KOPT-K1 (cell line): ENCODE results near the gene BHMT.
"Not testable (repeated sequence)": the region's sequence is repeated elsewhere in the genome, so short reads cannot be mapped to it uniquely, and the experiment has no call there.

ENCODE experiments used
- H3K27ac ChIP-seq: fragments of 200-600 bp; sonication (generic); 2 replicates; pipeline ENCODE4 v1.5.1; 2016; ENCODE audit warnings: antibody characterized with exemption, mild to moderate bottlenecking, low read depth, low read length; ENCODE audit not compliant: poor library complexity, severe bottlenecking
- H3K36me3 ChIP-seq: fragments of 200-600 bp; sonication (generic); 2 replicates; pipeline ENCODE4 v1.5.1; 2017; ENCODE audit warnings: antibody characterized with exemption, mild to moderate bottlenecking, low read length, moderate library complexity; ENCODE audit not compliant: insufficient read depth
- H3K9me3 ChIP-seq: fragments of 200-600 bp; sonication (generic); 2 replicates; pipeline ENCODE4 v1.5.1; 2017; ENCODE audit warnings: antibody characterized with exemption, low read length, mild to moderate bottlenecking; ENCODE audit not compliant: insufficient read depth, poor library complexity, severe bottlenecking

BHMT gene

DNA sequence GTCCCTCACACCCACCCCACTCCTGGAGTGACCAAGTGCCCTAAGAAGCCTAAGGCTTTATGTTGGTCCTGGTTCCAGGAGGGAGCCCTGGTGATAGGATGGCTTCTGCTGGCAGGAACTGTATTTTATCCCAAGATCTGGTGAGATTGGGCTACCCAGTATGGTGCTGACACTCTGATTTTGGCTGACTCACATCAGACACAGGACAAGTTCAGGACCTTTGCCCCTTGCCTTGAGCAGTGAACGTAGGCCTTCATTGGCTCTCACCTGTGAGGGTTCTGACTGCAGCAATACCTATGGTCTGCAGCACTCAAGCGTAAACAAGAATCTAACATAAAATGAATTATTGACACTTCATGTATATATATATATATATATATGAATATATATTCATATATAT is 25.0 kb downstream of the BHMT start:
- Histone ChIP-seq H3K9me3 (no peaks in the 10 kb centered on the region), H3K27ac (no peak overlapping the region), H3K36me3 (no peaks in the 10 kb centered on the region)

DNA sequence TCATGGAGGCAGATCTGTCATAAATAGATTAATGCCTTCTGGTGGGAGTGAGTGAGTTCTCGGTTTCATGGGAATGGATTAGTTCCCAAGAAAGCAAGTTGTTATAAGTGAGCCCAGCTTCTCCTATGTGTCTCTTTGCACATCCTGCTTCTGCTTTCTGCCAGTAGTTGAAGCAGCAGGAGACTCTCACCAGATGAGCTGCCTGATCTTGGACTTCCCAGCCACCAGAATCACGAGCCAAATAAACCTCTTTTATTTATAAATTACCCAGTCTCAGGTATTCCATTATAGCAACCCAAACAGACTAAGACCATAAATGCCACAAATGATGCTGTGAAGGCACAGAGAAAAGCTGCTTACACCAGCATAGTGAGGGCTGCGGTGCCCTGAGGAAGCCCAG is 28.9 kb downstream of the BHMT start:
- Histone ChIP-seq H3K36me3 (no peaks in the 10 kb centered on the region), H3K27ac (no peak overlapping the region), H3K9me3 (no peaks in the 10 kb centered on the region)

DNA sequence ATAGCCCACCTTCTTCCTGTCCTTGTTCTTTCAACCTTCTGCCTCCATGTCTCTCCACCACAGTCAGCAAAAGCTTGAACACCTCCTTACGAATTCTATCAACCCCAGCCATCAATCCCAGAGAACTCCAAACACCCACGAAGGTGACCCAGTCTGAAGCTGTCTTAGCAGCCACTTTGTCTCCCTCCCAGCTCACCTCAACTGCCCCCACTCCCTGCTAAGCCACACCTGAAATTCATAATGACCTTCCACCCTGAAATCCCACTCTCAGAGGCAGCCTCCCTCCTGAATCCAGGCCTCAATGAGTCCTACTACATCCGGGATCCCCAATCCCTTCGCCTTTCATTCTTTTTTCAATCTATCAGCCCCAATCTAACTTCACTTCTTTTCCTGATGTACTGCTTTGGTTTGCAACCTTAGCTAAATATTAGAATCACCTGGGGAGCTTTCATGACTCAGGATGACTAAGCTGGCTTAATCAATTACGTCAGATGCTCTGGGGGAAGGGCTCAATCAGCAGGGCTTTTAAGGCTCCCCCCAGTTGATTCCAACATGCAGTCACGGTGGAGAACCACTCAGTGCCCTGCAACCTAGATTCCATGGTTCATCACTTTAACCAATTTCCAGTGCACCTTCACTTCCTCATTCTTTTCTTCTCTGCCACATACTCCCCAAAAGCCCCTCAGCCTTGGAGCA is 32.2 kb downstream of the BHMT start:
- no peak overlapping the region for H3K27ac ChIP-seq
- no peaks in the 10 kb centered on the region for H3K9me3 ChIP-seq
- no peaks in the 10 kb centered on the region for H3K36me3 ChIP-seq

DNA sequence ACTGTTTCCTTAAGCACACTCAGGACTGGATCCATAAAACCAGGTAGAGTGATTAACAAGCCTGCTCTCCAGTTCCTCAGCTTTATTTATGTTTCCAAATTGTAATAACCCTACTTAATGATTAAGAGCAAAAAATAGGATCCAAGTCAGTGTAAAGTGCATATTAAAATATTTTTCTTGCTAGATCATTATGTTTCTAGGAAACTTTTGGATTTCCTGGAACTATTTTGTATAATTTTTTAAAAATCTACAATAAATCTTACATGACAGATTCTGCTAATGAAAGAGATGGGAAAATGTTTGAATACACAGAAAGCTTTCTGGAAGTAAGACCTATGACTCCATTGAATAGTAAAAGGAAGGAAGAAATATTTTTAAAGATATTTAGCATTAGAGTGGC is 35.5 kb downstream of the BHMT start:
- Histone ChIP-seq H3K9me3 (no peaks in the 10 kb centered on the region), H3K36me3 (no peaks in the 10 kb centered on the region), H3K27ac (no peak overlapping the region)

DNA sequence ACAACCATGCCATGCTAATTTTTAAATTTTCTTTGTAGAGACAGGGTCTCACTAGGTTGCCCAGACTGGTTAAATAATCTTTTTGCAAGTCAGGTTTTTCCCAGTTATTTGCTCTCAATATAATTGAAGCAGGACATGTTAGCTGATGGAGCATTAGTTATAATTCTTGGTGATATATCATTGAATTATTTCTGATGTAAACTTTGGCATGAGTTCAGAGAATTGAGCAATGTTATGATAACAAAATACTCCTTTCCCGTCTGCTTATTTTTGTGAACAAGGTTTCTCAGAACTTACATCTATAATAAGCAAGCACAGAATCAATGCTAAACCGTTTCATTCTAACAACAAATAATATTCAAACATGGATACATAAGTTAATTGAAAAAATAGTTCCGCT is 37.8 kb downstream of the BHMT start:
- Histone ChIP-seq H3K9me3 (no peaks in the 10 kb centered on the region), H3K36me3 (no peaks in the 10 kb centered on the region), H3K27ac (no peak overlapping the region)

DNA sequence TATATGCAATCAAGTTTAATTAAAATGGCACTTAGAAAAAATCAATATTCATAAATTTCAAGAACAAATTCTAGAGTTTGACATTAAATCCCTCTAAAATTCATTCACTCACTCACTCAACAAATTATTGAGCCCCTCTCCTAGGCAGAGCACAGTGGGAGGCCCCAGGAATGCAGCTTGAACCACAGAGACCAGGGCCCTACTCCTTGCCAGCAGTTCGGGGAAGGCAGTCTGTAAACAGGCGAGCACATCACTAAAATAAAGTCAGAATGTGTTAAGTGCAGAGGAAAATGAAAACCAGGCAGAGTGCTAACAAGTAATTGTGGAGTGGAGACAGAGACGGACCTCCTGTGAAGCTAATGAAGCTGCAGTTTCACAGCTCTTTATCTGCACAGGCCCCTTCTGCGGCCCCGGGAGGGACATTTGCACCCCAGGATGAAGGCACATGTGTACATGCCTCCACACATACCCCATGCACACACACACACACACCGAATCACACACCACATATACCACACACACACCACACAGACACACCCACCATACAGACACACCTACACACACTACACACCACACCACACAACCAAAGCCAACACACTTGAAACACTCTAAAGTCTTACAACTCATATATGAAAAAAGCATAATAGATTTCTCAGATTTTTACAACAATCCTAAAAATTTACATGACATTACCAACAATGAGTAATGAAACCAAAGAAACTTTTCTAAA is 40.5 kb downstream of the BHMT start:
- H3K36me3 ChIP-seq, result no peaks in the 10 kb centered on the region
- no peak overlapping the region for H3K27ac ChIP-seq
- no peaks in the 10 kb centered on the region for H3K9me3 ChIP-seq

DNA sequence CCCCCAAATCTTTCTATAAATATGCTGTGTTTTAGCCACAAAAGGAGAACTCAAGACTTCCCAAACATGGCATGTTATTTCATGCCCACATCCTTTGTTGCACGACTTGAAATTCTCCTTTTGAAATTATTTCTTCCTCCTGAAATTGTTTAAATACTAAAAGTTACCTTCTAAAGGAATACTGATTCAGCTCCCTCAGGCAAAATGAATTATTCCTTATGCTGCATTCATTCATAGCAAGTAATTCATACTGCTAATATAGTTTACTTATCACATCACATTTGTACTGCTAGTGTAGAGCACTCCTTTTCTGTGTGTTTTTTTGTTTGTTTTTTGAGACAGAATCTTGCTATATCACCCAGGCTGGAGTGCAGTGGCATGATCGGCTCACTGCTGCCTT is 45.7 kb downstream of the BHMT start:
- Histone ChIP-seq H3K27ac (no peak overlapping the region), H3K36me3 (no peaks in the 10 kb centered on the region), H3K9me3 (no peaks in the 10 kb centered on the region)

DNA sequence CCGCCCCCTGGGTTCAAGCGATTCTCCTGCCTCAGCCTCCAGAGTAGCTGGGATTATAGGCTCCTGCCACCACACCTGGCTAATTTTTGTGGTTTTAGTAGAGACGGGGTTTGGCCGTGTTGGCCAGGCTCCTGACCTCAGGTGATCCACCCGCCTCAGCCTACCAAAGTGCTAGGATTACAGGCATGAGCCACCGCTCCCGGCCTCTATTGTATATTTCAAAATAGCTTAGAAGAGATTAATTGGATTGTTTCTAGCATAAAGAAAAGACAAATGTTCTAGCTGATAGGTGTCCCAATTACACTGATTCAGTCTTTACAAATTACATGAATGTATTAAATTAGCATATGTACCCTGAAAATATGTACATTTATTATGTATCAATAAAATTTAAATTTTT is 50.0 kb downstream of the BHMT start:
- H3K36me3 ChIP-seq, H3K9me3 ChIP-seq, H3K27ac ChIP-seq: not testable (repeated sequence)

DNA sequence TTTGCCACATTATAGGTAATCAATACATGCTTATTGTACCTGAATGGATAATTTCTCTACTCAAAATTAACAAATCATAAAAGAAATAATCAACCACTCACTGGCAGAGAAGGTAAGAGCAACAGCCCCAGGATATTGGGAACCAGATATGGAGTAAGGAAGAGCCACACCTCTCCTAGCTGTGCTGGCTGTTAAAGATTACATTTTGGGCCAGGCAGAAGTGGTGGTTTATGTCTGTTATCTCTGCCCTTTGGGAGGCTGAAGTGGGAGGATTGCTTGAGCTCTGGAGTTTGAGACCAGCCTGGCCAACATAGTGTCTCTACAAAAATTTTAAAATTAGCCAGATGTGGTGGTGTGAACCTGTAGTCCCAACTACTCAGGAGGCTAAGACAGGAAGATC is 56.4 kb downstream of the BHMT start:
- Histone ChIP-seq H3K36me3 (no peaks in the 10 kb centered on the region), H3K27ac (no peak overlapping the region), H3K9me3 (no peaks in the 10 kb centered on the region)

DNA sequence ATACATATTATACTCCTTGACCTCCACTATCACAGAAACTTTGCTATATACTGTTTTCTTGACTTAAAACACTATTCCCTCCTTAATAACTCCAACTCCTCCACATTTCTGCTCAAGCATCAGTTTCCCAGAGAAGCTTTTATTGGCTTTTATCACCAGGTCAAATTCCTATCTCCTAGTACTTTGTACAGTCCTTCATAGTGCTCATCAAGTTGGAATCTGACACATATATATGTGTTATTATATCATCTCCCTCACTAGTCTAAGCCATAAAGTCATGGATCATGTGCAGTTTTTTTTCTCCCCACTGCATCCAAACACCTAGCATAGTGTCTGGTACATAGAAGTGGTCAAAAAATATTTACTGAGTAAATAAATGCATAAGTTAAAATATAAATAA is 59.1 kb downstream of the BHMT start:
- Histone ChIP-seq H3K9me3 (no peaks in the 10 kb centered on the region), H3K36me3 (no peaks in the 10 kb centered on the region), H3K27ac (no peak overlapping the region)

DNA sequence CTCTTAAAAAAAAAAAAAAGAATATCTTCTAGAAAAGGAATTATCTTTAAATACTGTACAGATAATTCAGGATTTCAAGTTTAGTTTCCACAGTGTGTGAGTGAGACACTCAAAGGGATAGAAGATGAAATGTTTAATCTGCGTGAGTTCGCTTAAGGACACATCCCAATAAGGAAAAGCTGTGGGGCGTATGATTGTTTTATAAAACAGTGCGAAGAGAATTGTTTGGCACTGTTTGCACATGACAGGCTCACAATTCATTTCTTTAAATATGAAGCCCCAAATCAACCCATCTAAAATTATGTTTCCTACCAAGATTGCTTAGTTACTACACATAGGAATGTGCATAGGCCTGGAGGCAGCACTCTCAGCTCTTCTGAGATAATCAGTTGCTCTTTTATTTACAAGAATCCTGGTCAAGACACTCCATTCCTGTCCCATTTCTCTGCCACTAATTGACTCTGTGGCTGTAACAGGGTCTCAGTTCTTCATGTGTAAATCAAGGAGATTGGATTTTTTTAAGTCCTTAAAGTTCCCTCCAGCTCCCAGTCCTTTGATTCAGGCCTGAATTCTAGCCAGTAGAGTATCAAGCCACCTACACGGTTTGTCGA is 60.1 kb downstream of the BHMT start:
- Histone ChIP-seq H3K36me3 (no peaks in the 10 kb centered on the region), H3K27ac (no peak overlapping the region), H3K9me3 (no peaks in the 10 kb centered on the region)

DNA sequence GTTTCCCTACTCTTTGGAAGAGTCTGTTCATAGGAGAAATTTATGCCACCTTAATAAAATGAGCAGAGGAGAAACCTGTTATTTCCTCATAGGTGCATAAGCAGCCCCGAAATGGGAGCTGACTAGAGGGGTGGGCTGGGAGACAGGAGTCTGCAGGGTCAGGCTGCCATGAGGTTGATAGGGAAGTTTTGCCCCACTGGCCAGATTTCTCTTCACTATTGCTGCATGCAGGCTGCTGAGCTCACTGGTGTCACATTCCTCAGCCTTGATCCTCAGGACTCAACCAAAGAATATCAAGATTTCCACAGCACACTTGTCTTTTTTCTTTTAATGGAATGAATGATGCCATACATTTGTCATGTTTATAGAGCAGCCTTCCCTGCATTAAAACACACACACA is 60.7 kb downstream of the BHMT start:
- no peak overlapping the region for H3K27ac ChIP-seq
- H3K36me3 ChIP-seq, result no peaks in the 10 kb centered on the region
- no peaks in the 10 kb centered on the region for H3K9me3 ChIP-seq

DNA sequence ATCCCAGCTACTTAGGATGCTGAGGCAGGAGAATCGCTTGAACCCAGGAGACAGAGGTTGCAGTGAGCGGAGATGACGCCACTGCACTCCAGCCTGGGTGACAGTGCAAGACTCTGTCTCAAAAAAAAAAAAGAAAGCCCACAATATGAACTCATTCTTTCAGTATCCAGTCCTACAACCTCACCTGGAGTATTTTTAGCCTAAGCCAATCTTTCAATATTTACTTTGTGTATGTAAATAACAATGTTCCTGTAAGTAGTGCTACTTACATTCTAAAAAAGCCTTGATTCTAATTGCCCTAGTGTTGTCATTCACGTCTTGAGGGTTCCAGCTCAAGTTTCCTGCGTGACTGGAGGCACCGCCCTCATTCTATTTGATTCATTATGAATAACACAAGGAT is 62.0 kb downstream of the BHMT start:
- no peaks in the 10 kb centered on the region for H3K9me3 ChIP-seq
- no peaks in the 10 kb centered on the region for H3K36me3 ChIP-seq
- no peak overlapping the region for H3K27ac ChIP-seq

DNA sequence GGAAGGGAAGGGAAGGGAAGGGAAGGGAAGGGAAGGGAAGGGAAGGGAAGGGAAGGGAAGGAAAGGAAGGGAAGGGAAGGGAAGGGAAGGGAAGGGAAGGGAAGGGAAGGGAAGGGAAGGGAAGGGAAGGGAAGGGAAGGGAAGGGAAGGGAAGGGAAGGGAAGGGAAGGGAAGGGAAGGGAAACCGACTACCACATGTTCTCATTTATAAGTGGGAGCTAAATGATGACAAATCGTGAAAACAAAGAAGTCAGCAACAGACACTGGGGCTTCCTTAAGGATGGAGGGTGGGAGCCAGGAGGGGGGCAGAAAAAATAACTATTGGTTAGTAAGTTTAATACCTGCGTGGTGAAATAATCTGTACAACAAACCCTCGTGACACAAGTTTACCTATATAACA is 68.8 kb downstream of the BHMT start:
- not testable (repeated sequence) for H3K27ac ChIP-seq, H3K36me3 ChIP-seq, H3K9me3 ChIP-seq

DNA sequence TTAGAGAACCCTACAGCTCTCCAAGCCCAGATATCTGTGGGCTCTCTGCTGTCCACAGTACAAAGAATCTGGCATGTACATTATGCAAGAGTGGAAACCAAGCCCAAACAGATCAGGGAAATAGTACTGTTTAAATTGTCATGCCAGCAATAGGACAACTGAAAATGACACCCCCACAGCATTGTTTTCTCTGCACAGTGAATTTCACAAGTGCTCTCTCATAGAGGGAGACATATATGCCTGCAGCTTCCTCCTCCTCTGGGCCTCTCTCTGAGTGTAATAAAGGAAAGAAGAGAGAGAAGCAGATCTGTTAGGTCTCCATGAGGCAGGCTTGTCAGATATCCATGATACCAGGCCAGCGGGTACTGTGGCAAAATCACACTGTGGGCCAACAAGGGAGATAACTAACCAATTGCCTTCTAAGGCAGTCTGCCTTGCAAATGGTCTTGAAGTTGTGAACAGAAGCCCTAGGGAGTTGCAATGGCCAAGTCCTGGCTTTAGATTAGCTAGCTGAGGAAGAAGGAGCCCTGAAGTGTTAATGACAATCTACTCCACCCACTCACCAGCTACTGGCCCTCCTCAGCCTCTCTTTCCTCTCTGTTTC is 69.9 kb downstream of the BHMT start:
- Histone ChIP-seq H3K27ac (no peak overlapping the region), H3K9me3 (no peaks in the 10 kb centered on the region), H3K36me3 (no peaks in the 10 kb centered on the region)
